HEK293 (cell line): ENCODE data around the gene CD2BP2.

Experiments used
- KLF7 ChIP-seq: fragments of 450-650 bp; formaldehyde crosslinking; IDR thresholded peaks from 2 replicates; pipeline ENCODE4 v1.5.1; 2016; ENCODE audit warnings: missing biosample characterization, missing genetic modification characterization, borderline replicate concordance
- PRDM1 ChIP-seq: fragments of 450-650 bp; formaldehyde crosslinking; IDR thresholded peaks from 2 replicates; pipeline ENCODE4; 2016; ENCODE audit warnings: missing biosample characterization, missing genetic modification characterization
- YY1 ChIP-seq: fragments of 450-650 bp; formaldehyde crosslinking; IDR thresholded peaks from 2 replicates; pipeline ENCODE4 v1.5.1; 2018; ENCODE audit warnings: missing biosample characterization, missing genetic modification characterization
- ZNF24 ChIP-seq: fragments of 450-650 bp; formaldehyde crosslinking; IDR thresholded peaks from 2 replicates; pipeline ENCODE4 v1.5.1; 2016; ENCODE audit warnings: missing biosample characterization, missing genetic modification characterization
- ZNF324 ChIP-seq: fragments of 450-650 bp; formaldehyde crosslinking; IDR thresholded peaks from 2 replicates; pipeline ENCODE4 v1.5.1; 2016; ENCODE audit warnings: missing biosample characterization, missing genetic modification characterization
- TF ChIP-seq, protein P1 (sequence below): fragments of 450-650 bp; formaldehyde crosslinking; IDR thresholded peaks from 2 replicates; pipeline ENCODE4 v1.5.1; 2016; ENCODE audit warnings: missing biosample characterization, missing genetic modification characterization
- TF ChIP-seq, protein P2 (sequence below): fragments of 450-650 bp; formaldehyde crosslinking; IDR thresholded peaks from 2 replicates; pipeline ENCODE4 v1.5.1; 2016; ENCODE audit warnings: missing biosample characterization, missing genetic modification characterization

DNA sequence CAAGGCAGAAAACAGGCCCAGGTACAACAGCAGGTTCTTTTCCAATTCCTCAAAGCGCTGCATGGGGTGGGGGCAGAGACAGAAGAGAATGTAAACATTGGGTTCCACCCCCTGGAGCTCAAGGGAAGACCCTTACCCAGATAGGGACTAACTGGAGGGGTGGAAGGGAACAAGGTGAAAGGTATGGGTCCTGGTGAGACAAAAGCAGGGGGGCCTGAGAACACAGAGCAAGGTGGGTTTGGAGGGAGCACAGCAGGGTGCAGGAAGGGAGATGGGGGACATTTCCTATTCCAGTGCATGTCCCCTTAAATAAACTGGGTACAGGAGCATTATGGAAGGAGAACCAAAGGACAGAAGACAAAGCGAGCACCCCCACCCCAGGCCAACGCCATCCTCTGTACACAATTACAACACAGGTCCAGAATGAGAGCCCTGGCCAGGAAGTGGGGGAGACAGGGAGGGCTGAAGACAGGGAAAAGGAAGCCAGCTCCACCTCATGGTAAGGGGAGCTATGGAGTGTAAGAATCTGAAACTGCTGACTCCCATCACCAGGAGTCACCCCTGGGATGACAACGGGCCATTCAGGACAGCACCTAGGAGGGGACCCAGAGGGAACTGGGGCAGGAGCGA is 2.1 kb upstream of the CD2BP2 start:
- TF ChIP-seq, protein P1, sequence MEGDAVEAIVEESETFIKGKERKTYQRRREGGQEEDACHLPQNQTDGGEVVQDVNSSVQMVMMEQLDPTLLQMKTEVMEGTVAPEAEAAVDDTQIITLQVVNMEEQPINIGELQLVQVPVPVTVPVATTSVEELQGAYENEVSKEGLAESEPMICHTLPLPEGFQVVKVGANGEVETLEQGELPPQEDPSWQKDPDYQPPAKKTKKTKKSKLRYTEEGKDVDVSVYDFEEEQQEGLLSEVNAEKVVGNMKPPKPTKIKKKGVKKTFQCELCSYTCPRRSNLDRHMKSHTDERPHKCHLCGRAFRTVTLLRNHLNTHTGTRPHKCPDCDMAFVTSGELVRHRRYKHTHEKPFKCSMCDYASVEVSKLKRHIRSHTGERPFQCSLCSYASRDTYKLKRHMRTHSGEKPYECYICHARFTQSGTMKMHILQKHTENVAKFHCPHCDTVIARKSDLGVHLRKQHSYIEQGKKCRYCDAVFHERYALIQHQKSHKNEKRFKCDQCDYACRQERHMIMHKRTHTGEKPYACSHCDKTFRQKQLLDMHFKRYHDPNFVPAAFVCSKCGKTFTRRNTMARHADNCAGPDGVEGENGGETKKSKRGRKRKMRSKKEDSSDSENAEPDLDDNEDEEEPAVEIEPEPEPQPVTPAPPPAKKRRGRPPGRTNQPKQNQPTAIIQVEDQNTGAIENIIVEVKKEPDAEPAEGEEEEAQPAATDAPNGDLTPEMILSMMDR (tag by site-specific recombination), result peak; percentile 51; the same call in 1 of the 2 replicates
- TF ChIP-seq YY1 (tag by site-specific recombination), result no peak
- no peak for TF ChIP-seq ZNF24
- no peak for TF ChIP-seq ZNF324 (tag by site-specific recombination)
- no peak for TF ChIP-seq PRDM1 (tag by site-specific recombination)
- TF ChIP-seq KLF7 (tag by site-specific recombination), result no peak
- TF ChIP-seq, protein P2, sequence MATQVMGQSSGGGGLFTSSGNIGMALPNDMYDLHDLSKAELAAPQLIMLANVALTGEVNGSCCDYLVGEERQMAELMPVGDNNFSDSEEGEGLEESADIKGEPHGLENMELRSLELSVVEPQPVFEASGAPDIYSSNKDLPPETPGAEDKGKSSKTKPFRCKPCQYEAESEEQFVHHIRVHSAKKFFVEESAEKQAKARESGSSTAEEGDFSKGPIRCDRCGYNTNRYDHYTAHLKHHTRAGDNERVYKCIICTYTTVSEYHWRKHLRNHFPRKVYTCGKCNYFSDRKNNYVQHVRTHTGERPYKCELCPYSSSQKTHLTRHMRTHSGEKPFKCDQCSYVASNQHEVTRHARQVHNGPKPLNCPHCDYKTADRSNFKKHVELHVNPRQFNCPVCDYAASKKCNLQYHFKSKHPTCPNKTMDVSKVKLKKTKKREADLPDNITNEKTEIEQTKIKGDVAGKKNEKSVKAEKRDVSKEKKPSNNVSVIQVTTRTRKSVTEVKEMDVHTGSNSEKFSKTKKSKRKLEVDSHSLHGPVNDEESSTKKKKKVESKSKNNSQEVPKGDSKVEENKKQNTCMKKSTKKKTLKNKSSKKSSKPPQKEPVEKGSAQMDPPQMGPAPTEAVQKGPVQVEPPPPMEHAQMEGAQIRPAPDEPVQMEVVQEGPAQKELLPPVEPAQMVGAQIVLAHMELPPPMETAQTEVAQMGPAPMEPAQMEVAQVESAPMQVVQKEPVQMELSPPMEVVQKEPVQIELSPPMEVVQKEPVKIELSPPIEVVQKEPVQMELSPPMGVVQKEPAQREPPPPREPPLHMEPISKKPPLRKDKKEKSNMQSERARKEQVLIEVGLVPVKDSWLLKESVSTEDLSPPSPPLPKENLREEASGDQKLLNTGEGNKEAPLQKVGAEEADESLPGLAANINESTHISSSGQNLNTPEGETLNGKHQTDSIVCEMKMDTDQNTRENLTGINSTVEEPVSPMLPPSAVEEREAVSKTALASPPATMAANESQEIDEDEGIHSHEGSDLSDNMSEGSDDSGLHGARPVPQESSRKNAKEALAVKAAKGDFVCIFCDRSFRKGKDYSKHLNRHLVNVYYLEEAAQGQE (tag by site-specific recombination), result no peak
